ENCODE data around the gene PBX3.
"Not testable (repeated sequence)": the region's sequence is repeated elsewhere in the genome, so short reads cannot be mapped to it uniquely, and the experiment has no call there.

Gene PBX3

DNA sequence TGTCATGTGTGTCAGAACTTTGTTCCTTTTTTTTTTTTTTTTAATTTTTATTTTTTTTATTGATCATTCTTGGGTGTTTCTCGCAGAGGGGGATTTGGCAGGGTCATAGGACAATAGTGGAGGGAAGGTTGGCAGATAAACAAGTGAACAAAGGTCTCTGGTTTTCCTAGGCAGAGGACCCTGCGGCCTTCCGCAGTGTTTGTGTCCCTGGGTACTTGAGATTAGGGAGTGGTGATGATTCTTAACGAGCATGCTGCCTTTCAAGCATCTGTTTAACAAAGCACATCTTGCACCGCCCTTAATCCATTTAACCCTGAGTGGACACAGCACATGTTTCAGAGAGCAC is 32.0 kb downstream of the PBX3 start:
- not testable (repeated sequence) for DNase-seq

DNA sequence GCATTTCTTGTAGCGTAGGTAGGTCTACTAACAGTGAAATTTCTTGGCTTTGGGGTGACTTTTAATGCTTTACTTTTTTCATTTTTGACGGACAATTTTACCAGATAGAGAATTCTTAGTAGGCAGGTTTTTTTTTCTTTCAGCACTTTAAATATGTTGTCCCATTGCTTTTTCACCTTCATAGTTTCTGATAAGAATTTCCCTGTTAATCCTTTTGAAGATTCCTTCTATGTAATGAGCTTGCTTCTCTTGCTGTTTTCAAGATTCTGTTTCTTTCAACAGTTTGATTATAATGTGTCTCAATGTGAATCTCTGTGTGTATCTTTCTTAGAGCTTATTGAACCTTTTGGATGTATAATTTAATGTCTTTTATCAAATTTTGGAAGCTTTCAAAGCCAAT is 35.5 kb downstream of the PBX3 start:
- no peak for DNase-seq

DNA sequence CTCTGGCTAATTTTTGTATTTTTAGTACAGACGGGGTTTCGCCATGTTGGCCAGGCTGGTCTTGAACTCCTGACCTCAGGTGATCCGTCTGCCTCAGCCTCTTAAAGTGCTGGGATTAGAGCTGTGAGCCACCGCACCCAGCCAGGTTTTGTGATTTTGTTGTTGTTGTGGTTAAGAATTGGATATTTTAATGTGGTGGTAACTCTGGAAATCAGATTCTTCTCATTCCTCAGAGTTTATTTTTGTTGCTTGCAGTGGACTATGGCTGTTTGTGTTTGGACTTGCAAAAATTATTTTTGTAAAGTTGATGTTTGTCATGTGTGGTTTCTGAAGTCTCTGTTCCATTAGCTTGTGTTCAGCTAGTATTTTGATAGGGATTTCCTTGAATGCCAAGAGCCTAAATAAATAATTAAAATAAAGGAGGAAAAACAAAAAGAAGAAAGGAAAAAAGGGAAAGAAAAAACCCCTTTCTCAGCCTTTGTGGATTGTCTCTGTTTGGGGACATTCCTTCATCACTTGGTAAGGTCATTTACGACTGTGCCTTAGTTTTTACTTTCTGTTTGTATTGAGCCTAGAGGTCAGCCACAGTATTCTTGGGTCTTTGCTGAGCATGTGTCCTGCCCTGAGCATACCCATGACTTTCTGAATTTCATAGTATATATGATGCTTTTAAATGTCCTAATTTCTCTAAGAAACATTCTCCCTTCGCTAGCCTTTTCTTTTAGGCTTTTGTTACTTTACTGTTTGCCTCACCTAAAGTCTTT is 37.3 kb downstream of the PBX3 start:
- no peak for DNase-seq

DNA sequence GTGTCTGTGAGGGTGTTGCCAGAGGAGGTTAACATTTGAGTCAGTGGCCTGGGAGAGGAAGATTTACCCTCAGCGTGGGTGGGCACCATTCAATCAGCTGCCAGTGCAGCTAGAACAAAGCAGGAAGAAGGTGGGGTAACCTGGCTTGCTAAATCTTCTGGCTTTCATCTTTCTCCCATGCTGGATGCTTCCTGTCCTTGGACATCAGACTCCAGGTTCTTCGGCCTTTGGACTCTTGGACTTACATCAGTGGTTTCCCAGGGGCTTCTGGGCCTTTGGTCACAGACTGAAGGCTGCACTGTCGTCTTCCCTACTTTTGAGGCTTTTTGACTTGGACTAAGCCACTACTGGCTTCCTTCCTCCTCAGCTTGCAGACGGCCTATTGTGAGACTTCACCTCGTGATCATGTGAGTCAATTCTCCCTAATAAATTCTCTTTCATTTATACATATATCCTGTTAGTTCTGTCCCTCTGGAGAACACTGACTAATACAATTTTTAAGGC is 38.1 kb downstream of the PBX3 start:
- peak; percentile 16 for DNase-seq

DNA sequence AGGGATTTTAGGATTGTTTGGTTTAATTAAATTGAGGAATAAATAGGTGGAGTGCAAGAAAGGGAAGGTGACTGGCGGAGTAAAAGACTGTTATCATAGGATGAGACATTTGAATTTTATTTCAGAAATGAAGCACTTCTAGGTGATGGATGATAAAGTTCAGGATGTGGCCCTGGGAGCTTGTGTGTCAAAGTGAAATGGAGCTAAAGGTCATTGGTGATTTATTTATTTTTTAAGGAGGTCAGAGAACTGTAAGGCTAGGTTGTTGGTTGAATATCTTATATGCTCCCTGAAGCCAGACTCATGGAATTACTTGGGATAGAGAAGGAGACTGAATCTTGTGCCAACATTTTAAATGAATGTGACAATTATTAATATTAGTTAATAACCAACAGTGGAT is 40.5 kb downstream of the PBX3 start:
- no peak for DNase-seq

DNA sequence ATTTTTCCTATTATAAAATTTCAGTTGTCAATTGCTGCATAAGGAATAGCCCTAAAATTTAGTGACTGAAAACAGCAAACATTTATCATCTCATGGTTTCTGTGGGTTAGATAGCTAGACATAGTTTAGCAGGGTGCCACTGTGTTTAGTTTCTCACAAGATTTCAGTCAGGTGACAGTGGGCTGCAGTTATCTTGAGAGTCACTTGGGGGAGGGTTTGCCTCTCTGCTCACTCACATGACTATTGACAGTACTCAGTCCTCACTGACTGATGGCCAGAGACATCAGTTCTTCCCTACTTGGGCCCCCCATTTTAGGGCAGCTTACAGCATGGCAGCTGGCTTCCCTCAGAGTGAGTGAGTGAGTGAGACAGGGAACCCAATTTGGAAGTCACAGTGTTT is 42.0 kb downstream of the PBX3 start:
- DNase-seq: no peak

DNA sequence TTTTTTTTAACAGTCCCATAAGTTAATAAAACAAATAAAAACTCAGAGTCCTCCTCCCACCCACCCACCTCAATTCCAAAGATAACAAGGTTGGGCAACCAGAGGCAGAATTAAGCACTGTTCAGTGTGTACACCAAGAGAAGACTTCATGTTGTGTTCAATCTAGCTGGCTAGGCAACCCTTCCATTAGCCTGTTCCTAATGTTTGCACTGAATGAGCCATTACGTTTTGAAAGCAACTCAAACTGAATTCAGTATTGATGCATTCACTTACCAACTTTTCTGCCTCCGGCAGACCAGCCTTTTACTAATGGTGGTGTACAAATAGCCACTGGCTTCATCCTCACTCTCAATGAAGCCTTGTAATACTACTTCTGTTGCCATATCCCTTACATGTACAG is 47.5 kb downstream of the PBX3 start:
- no peak for DNase-seq

DNA sequence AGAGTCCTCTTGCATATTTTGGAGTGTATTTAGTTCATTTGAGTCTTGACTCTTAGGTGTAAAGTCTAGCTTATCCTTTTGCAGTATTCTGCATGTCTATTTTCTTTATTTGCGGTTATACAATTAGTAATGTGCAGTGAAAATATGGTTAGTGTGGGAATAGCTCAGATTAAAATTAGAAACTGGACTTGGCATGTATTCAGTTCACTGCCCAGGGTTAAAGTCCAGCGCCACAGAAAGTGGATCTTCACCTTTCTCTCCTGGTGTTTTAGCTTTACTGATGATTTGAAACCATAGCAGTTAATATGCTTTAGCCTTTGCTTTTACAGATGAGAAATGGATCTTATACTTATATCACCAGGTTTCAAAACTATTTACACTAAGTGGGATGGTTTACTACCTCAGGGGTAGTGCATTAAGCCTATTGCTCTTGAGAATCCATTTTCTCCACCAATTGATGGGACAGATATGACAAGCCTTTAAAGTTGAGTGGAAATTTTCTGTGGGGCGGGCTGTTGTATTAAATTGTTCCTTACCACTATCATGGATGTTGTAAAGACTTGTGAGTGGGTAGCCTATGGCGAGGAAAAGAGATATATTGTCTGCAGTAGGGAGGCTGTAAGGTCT is 48.9 kb downstream of the PBX3 start:
- DNase-seq: no peak

DNA sequence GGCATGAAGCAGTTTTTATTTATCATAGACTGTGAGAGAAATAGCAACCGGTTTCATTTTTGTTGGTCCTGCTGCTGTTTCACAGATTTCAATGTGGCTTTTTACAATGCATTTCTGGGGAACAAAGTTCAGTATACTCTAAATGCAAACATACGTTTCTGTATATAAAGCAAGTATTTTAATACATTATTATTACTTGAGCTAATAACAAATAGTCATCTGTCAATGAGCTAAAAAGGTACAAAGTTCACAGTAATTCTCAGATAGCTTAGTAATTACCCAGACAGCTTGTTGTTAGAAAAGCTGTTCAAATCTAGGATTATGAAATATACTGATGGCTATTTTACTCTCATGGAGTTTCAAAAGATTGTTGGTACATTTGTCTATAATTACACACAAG is 50.8 kb downstream of the PBX3 start:
- DNase-seq: no peak

DNA sequence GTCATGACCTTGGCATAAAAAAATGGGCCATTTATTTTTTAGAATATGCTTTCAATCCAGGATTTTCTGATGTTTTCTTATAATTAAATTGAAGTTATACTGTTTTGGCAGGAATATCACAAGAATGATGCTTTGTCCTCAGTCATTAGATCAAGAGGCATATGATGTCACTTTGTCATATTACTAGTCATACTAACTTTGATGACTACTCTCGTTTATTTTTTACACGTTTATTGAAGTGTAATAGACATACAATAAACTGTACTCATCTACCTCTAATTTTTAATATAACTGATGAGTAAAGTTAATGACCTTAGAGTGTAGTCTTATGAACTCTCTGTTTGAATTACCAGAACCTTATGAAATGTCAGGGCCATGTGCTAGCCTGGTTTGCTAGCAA is 56.4 kb downstream of the PBX3 start:
- DNase-seq: no peak

DNA sequence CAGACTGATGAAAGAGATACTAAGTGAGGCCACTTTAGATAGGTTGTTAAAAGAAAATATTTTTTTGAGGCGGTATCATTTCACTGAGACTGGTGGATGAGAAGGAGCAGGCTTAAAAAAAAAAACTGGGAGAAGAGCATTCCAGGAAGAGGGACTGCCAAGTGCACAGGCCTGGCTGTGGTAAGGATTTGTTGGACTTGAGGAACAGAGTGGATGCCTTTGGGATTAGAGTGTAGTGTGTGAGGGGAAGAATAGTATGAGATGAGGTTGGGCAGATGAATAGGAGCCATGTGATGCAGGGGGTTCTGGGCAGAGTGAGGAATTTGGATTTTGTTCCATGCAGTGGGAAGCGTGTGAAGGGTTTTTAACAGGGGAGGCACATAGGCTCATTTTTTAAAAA is 57.9 kb downstream of the PBX3 start:
- no peak for DNase-seq

DNA sequence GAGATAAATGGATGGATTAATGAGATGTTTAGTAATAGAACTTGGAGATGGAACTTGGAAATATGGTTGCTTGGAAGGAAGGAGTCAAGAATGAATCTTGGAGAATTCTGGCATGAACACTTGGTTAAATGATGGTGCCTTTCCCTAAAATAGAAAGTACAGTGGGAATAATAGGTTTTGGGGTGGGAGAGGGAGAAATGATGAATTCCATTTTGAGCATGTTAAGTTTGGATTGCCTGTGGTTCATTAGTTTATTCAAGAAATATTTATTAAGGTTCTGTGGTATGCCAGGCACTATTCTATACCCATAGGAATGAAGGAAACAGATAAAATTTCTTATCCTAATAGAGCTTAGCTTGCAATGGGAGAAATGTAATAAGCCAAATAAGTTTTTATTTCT is 58.4 kb downstream of the PBX3 start:
- no peak for DNase-seq

DNA sequence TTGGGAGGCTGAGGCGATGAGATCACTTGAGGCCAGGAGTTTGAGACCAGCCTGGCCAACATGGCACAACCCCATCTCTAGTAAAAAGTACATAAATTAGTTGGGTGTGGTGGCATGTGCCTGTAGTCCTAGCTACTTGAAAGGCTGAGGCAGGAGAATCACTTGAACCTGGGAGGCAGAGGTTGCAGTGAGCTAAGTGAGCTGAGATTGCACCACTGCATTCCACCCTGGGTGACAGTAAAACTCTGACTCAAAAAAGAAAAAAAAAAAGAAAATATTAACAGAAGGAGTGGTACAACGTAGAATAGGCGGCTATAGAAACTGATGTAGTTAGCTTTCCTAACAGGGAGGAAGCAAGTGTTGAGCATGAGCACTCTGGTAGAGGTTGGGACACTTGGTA is 59.9 kb downstream of the PBX3 start:
- no peak for DNase-seq

DNA sequence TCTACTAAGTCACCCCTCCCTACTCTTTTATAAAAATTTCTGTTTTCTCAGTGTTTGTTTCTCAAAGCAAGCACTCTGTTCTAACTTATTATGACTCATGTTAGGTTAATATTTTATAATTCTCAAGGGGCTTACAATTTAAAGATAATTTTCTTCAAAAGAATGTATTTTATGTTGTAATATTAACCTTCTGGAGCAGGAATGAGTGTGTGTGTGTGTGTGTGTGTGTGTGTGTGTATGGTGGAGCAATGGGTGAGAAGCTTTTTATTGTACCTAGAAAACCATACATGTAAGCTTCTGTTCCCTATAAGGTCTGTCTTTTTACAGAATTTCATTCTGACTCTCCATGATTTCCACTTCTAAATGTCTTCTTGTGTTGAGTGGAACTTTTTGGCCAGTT is 63.0 kb downstream of the PBX3 start:
- no peak for DNase-seq

DNA sequence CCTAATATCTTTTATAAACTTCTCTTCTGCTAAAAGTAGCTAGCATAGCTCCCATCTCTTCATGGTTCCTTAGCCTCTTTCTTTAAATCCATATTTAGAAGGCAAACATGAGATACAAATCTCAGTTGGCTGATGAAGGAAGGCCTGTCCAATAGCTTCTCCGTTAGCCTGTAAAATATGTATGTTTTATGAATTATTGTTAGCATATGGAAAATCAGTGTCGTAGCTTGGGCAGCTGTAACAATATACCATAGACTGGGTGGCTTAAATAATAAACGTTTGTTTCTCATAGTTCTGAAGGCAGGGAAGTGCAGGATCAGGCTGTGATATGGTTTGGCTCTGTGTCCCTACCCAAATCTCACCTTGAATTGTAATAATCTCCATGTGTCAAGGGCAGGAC is 63.8 kb downstream of the PBX3 start:
- no peak for DNase-seq

DNA sequence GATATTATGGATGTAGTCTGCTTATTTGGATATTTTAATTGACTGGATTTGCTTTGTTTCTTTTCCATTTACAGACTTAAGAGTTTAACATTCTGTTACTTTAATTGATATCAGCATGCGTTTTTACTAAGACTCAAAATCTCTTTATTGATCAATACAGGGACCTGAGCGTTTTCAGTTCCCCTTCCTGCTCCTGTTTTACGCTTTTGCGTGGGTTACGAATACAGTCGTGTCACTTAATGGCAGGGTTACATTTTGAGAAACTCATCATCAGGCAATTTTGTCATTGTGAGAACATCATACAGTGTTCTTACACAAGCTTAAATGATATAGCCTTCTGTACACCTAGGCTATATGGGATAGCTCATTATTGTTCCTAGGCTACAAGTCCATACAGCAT is 65.2 kb downstream of the PBX3 start:
- no peak for DNase-seq

DNA sequence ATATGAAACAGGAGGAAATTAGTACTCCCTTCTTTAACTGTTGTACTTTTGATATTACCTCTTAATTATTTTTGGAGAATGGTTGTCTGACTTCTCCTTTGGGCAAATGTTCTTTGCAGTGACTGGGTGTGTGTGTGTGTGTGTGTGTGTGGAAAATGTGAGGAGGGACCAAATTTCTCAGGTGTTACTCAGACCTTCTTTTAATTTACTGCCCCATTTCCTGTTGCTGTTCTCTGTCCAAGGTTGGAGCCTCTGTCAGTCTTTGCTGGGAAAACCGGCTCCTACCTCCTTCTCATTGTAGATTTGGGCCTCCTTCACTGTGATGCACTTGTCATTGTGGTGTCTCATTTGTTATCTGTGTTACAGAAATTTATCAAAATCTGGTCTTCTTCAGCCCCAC is 68.4 kb downstream of the PBX3 start:
- no peak for DNase-seq

DNA sequence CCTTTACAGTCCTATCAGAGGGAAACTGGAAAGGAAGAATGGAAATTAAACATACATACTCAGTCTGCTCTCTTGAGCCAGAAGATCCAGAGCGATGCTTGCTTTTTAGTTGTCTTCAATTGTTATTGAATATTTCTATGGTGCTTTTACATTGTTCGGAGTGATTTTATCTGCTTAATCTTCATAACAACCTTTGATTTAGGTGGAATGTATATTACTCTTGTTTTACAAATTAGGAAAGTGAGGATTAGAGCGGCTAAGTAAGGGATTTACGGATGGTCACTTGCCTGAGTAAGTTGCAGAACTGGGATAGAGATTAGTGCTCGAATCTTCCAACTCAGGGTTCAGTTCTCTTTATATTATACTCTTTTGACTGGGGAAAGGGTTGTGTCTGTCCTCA is 69.1 kb downstream of the PBX3 start:
- no peak for DNase-seq

DNA sequence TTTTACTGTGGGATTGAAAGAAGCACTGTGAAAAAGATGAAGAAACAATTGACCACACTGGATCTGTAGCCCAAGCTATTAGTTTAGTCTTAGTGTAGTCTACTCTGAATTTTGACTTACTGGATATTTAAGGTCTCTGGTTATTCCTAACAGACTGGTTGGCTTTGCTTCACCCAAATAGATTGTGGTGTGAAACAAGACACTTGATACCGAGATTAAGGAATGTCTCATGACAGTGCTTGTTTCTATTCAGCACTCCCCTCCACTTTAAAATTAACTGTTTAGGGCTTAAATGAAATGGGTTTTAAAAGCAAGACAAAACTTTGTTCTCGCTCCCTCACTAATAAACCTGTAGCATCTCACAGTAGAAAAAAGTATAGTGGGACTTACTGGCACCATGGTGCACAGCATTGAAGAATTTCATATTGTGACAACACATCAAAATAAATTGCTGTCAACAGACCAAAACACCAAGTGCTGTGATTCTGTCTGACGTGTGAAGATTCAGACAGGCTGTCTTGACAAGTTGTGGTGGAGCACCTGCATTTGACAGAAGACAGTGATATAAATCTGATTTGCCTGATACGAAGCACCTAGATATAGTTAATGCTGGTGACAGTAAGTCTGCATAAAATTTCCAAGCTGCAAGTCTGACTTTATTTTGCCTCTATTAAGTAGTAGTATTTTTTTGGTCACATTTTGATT is 73.1 kb downstream of the PBX3 start:
- DNase-seq: no peak

DNA sequence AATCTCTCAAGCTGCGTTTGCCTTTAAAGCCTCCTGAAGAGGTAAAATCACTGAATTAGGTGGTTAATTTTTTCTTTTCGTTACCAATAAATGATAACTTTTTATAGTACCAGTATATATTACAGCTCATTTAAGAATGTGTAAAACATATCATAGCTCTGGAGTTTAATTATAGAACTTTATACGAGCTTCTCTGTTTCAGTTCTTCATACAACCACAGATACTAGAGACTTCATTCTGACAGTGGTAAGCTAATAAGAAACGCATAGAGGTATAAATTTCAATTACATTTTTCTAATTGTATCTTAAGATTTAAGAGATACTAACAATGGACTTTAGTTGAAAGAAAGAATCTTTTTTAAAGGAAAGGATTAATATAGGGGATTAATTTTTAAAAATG is 73.9 kb downstream of the PBX3 start:
- no peak for DNase-seq

DNA sequence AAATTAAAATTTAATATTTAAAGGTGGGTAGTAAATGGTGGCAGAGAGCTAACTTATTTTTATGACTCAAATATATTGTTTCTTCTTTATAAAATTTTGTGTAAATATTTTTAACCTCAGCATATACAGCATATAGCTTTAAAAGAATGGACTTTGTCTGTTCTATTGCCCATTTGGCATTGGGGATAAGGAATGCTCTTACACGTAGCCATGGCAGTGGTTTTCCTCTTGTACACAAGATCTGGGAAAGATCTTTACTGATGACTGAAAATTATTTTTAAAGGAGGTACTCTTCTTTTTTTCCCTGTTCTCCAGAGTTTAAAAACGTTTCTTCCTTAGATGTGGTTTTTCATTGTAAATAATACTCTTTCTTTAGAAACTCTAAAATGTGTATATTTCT is 75.0 kb downstream of the PBX3 start:
- DNase-seq: no peak

DNA sequence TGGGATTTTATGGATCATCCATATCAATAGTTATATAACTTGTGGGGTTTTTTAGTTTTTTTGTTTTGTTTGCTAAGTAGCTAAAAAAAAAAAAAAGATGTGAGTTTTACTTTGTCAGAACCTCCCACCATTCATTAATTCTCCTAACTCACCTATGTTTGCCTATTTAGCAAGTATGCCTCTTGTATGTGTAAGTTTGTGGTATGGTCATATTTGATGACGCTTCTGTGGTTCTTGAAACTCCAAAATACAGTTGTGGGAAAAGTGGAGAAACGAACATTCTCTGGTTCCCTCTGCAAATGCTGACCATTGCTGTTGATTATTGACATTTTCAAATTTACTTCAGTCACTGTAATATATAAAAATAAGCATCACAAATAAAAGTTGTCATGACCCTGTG is 75.7 kb downstream of the PBX3 start:
- DNase-seq: no peak

DNA sequence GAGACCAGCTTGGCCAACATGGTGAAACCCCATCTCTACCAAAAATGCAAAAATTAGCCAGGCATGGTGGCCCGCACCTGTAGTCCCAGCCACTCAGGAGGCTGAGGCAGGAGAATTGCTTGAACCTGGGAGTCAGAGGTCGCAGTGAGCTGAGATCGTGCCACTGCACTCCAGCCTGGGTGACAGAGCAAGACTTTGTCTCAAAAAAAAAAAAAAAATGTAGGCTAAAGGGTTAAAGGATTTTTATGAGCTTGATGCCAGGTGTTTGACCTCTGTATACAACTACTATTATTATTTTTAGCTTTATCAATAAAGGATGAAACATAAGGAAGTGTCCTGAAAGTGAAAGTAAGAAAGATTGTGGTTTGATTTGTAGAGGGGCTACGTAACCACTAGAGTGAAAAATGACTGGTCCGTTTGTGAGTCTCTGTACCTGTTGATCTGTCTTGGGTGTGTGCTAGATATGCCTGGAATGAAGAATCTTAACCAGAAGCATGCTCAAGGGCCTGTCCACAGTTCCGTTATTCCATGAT is 76.8 kb downstream of the PBX3 start:
- DNase-seq: not testable (repeated sequence)

DNA sequence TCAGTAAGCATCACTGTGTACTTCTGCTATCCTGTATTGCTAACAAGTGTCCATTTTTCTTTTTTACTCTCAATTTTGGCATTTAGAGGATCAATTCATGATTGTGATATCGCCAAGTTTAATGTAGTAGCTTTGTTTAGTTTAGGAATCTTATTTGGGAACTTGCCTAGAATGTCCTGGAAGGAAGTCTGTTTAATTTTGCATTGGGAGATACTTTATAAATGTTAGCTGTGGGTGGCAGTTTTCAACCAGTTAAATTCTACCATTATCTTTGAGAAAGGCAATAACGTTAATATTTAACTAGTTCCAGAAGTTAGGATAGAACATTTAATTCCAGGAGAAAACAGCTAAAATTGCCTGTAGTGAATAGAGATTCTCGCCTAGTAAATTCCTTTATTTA is 78.6 kb downstream of the PBX3 start:
- DNase-seq: no peak

Measured in activated naive CD4-positive, alpha-beta T cell treated with Interleukin-2 at 50 U/mL for 16 hours (primary cell).